Left ventricle myocardium inferior (tissue), 1 donor: ENCODE measurements around the gene LRRC52. TPM values are rescaled to one million over a fixed set of nuclear protein-coding genes. Genes with fewer than 3 reads are reported as not detected.

Experiments used
- DNase-seq: peaks from one replicate; pipeline ENCODE4 v3.0.0-alpha.2; 2020
- H3K27ac ChIP-seq: fragments of 200-600 bp; replicated peaks from 2 replicates; pipeline ENCODE4 v1.8.0; 2021
- H3K27me3 ChIP-seq: fragments of 200-600 bp; 2 replicates; pipeline ENCODE4 v1.8.0; 2021; ENCODE audit warnings: low read depth
- H3K36me3 ChIP-seq: fragments of 200-600 bp; 2 replicates; pipeline ENCODE4 v1.8.0; 2021
- H3K4me1 ChIP-seq: fragments of 200-600 bp; 2 replicates; pipeline ENCODE4 v1.8.0; 2021
- H3K4me3 ChIP-seq: fragments of 200-600 bp; 2 replicates; pipeline ENCODE4 v1.8.0; 2021; ENCODE audit warnings: mild to moderate bottlenecking, moderate library complexity
- H3K9me3 ChIP-seq: fragments of 200-600 bp; replicated peaks from 2 replicates; pipeline ENCODE4 v1.8.0; 2021
- intact Hi-C: fragments of 100-400 bp; cut with micrococcal nuclease; formaldehyde crosslinking; loops from one replicate; pipeline ENCODE4 v1.11.0; 2022
- total RNA-seq: library from RNA; stranded (reverse); fragmentation: NEBNext Ultra II Directional; extraction: Animal tissue kit (Norgen Biotek cat#: 25700); gene quantifications from one replicate; pipeline ENCODE4 v1.2.1, GENCODE V29; 2021
- TF ChIP-seq, protein P1 (sequence below): fragments of 200-600 bp; IDR thresholded peaks from 2 replicates; pipeline ENCODE4 v1.8.0; 2021; ENCODE audit warnings: antibody characterized with exemption, mild to moderate bottlenecking, borderline replicate concordance
- donor health status: DM: no; HTN: yes; CAD: no; lungs with severe emphysema.

LRRC52 gene
- total RNA-seq, 1 donor from 2014 or later = 1.8 TPM

DNA sequence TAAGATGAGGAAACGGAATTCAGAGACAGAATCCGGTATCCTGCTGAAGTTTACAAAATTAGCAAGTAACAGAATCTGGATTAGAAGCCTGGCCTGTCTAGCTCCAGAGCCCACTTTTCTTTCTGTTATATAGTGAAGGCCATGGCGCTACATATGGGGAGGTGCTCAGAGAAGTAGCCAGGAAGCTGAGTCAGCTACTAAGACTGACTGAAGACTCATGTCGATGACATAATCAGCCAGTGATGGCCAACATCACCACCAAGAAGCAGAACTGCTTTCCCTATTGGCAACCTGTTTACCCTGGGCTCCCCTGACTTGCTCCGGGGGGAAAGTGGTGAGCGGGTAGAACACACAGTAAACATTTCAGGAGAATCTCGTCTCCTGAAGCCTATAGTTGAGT lies 18.8 kb downstream of the LRRC52 start:
- intact Hi-C loops = no loop called here

DNA sequence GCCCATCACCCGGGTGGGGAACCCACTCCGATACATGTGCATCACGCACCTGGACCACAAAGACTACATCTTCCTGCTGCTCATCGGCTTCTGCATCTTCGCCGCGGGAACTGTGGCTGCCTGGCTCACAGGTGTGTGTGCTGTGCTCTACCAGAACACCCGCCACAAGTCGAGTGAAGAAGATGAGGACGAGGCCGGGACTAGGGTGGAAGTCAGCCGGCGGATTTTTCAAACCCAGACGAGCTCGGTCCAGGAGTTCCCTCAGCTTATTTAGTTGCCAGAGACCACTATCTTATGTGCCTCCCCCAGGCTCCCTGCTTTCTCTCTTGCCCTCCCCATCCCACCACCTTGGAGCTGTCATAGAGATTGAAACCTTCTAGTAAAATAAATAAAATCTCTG lies 19.8 kb downstream of the LRRC52 start:
- no peaks in the 10 kb centered on the region for H3K27me3 ChIP-seq
- H3K36me3 ChIP-seq = no peaks in the 10 kb centered on the region
- TF ChIP-seq, protein P1, sequence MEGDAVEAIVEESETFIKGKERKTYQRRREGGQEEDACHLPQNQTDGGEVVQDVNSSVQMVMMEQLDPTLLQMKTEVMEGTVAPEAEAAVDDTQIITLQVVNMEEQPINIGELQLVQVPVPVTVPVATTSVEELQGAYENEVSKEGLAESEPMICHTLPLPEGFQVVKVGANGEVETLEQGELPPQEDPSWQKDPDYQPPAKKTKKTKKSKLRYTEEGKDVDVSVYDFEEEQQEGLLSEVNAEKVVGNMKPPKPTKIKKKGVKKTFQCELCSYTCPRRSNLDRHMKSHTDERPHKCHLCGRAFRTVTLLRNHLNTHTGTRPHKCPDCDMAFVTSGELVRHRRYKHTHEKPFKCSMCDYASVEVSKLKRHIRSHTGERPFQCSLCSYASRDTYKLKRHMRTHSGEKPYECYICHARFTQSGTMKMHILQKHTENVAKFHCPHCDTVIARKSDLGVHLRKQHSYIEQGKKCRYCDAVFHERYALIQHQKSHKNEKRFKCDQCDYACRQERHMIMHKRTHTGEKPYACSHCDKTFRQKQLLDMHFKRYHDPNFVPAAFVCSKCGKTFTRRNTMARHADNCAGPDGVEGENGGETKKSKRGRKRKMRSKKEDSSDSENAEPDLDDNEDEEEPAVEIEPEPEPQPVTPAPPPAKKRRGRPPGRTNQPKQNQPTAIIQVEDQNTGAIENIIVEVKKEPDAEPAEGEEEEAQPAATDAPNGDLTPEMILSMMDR = no peak
- H3K27ac ChIP-seq = no peak overlapping the region
- no peak for DNase-seq
- no peaks in the 10 kb centered on the region for H3K9me3 ChIP-seq
- H3K4me1 ChIP-seq = peaks cover 18% of the 10 kb centered on the region
- H3K4me3 ChIP-seq = no peak overlapping the region
- intact Hi-C loops = no loop called here

More for the DNA sequence above, 18.8 kb downstream of the LRRC52 start:
- Histone ChIP-seq H3K27ac (no peak overlapping the region), H3K4me1 (peaks cover 18% of the 10 kb centered on the region), H3K36me3 (no peaks in the 10 kb centered on the region), H3K27me3 (peaks cover 4% of the 10 kb centered on the region), H3K4me3 (no peak overlapping the region), H3K9me3 (no peaks in the 10 kb centered on the region)
- TF ChIP-seq, protein P1 = no peak
- no peak for DNase-seq

DNA sequence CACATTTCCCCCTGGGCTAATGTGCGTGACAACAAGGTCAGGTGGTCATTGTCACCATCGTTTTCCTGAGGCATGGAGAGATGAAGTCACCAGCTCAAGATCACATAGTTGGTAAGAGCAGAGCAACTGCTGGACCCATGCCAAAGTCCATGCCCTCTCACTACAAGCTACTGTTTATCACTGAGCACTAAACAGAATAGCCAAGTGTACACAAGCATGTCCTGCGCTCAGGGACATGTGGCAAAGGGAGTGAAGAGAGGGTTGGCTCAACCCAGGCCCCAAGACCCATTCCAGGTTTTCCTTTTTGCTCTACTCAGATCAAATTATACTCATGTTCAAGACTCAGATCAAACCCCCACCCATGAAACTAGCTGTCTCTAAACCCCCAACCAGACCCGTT lies 20.8 kb downstream of the LRRC52 start:
- intact Hi-C loops = no loop called here
- Histone ChIP-seq H3K9me3 (no peaks in the 10 kb centered on the region), H3K4me3 (no peak overlapping the region), H3K4me1 (peaks cover 18% of the 10 kb centered on the region), H3K27me3 (no peaks in the 10 kb centered on the region), H3K36me3 (no peaks in the 10 kb centered on the region), H3K27ac (no peak overlapping the region)
- TF ChIP-seq, protein P1 = no peak
- DNase-seq = peak; percentile 33

DNA sequence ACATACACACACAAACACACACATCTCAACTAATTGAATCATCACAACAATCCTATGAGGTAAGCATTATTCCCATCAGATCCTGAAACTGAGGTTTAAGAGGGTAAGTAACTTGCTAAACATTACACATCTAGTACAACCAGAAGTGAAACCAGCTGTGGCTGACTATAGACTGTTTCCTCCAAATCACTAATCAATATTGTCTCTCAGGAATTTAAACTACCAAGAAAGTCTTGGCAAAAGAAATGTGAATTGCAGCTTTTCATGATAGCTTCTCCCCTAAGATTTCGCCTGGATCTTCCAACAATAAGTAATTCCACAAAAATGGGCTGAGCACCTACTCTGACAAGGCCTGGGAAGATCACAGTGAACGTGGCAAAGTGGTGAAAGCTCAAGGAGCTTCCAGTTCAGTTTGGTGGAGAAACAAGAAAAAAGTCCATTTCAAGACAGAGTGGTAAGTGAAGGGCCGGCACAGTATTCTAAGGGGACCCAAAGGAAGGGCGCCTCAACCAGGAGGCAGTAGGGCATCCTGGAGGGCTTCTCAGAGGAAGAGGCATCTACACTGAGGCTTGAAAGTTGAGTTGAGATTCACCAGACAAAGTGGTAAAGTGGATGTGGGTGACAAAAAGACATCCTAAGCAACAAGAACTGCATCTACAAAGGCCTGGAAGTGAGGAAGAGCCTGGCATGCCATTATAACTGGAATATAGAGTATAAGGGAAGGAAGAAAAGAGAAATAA lies 22.1 kb downstream of the LRRC52 start:
- no peak overlapping the region for H3K4me3 ChIP-seq
- H3K4me1 ChIP-seq = peaks cover 12% of the 10 kb centered on the region
- H3K9me3 ChIP-seq = no peaks in the 10 kb centered on the region
- no peak for DNase-seq
- TF ChIP-seq, protein P1 = no peak
- intact Hi-C loops = no loop called here
- H3K27ac ChIP-seq = no peak overlapping the region
- no peaks in the 10 kb centered on the region for H3K36me3 ChIP-seq
- H3K27me3 ChIP-seq = peaks cover 8% of the 10 kb centered on the region

DNA sequence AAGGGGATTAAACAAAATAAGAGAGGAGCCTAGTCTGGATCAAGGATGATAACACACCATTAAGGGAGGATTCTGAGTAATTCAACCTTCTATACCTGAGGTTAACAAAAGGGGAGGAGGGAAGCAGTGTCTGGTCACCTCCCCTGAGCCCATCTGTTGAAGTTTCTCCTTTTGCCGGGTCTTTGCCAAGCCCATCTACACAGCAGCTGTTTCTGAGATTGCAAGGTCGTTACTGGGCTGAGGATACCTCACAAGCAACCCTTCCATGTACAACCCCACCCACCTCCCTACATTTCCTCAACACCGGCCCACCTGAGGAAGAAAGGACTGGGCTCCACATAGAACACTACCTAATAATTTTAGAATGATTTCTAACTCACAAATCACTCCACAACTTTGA lies 26.3 kb downstream of the LRRC52 start:
- Histone ChIP-seq H3K27ac (no peak overlapping the region), H3K9me3 (no peaks in the 10 kb centered on the region), H3K4me1 (no peaks in the 10 kb centered on the region), H3K27me3 (peaks cover 9% of the 10 kb centered on the region), H3K4me3 (no peak overlapping the region), H3K36me3 (no peaks in the 10 kb centered on the region)
- TF ChIP-seq, protein P1 = no peak
- DNase-seq = no peak
- intact Hi-C loops = no loop called here
